Activated CD4-positive, alpha-beta T cell treated with anti-CD3 and anti-CD28 coated beads, Interleukin-2, amount 10 ng/mL, durations not matched to agents 24 days and 14 days (primary cell): Measurements from ENCODE around the gene KDM5B. TPM values are rescaled to one million over a fixed set of nuclear protein-coding genes. Genes with fewer than 3 reads are reported as not detected.

ENCODE experiments used
- DNase-seq: peaks from one replicate; pipeline ENCODE4 v3.0.0; 2022
- H3K27ac Mint-ChIP-seq: one replicate; pipeline ENCODE4 v1.8.0; 2022; ENCODE audit warnings: mild to moderate bottlenecking, mixed read lengths
- H3K27me3 Mint-ChIP-seq: one replicate; pipeline ENCODE4 v1.8.0; 2022; ENCODE audit warnings: mixed read lengths
- H3K36me3 Mint-ChIP-seq: one replicate; pipeline ENCODE4 v1.8.0; 2022; ENCODE audit warnings: low read depth, mild to moderate bottlenecking, mixed read lengths
- H3K4me1 Mint-ChIP-seq: one replicate; pipeline ENCODE4 v1.8.0; 2021; ENCODE audit warnings: mixed read lengths
- H3K4me3 Mint-ChIP-seq: one replicate; pipeline ENCODE4 v1.8.0; 2022; ENCODE audit warnings: mild to moderate bottlenecking, moderate library complexity, mixed read lengths
- H3K9me3 Mint-ChIP-seq: one replicate; pipeline ENCODE4 v1.8.0; 2021; ENCODE audit warnings: mixed read lengths
- intact Hi-C: fragments of 100-400 bp; cut with micrococcal nuclease; formaldehyde crosslinking; loops from one replicate; pipeline ENCODE4 v1.15.1; 2023
- total RNA-seq: library from RNA; stranded (reverse); gene quantifications from 2 replicates; pipeline ENCODE4 v1.2.3, GENCODE V29; 2022

The KDM5B gene
- total RNA-seq, 1 donor from 2014 or later = 92.7 TPM

GRCh38 chr1:202689493-202690342 lies 118.5 kb downstream of the KDM5B start:
- DNase-seq = no peak
- Mint-ChIP-seq H3K9me3 (no peaks in the 10 kb centered on the region), H3K4me3 (no peak overlapping the region), H3K27ac (no peak overlapping the region), H3K4me1 (no peaks in the 10 kb centered on the region), H3K36me3 (no peaks in the 10 kb centered on the region), H3K27me3 (peaks cover 4% of the 10 kb centered on the region)
- intact Hi-C loops = no loop called here

- no peak for DNase-seq
- no peaks in the 10 kb centered on the region for H3K4me1 Mint-ChIP-seq
- no peak overlapping the region for H3K27ac Mint-ChIP-seq
- no peak overlapping the region for H3K4me3 Mint-ChIP-seq
- H3K27me3 Mint-ChIP-seq = peaks cover 8% of the 10 kb centered on the region
- H3K9me3 Mint-ChIP-seq = no peaks in the 10 kb centered on the region
- H3K36me3 Mint-ChIP-seq = no peaks in the 10 kb centered on the region
- intact Hi-C loops = no loop called here
Measured at GRCh38 chr1:202689082-202689481, 119.1 kb downstream of the KDM5B start.

- Mint-ChIP-seq H3K27me3 (peaks cover 8% of the 10 kb centered on the region), H3K4me3 (no peak overlapping the region), H3K9me3 (no peaks in the 10 kb centered on the region), H3K4me1 (no peaks in the 10 kb centered on the region), H3K27ac (no peak overlapping the region), H3K36me3 (no peaks in the 10 kb centered on the region)
- no peak for DNase-seq
- intact Hi-C loops = no loop called here
Measured at GRCh38 chr1:202688401-202688800, 119.8 kb downstream of the KDM5B start.

DNA sequence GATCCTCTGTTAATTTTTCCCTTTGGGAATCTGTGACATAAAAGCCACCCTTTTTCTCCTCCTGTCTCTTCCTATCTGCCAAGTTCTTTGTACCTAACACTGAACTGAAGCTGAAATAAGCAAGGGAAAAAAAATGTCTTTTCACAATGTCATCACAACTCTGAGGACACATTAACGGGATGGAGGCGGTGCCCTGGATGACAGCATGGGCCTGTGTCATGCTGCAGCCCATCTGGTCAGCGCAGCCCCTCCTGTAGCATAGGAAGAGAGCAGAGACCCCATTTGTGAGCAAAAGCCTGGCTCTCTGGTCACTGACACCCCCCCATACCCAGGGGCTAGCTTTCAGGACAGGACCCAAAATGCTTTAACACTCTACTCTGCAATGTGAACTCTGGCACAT lies 120.4 kb downstream of the KDM5B start:
- no peak for DNase-seq
- Mint-ChIP-seq H3K4me3 (no peak overlapping the region), H3K27ac (no peak overlapping the region), H3K27me3 (peaks cover 7% of the 10 kb centered on the region), H3K36me3 (no peaks in the 10 kb centered on the region), H3K9me3 (no peaks in the 10 kb centered on the region), H3K4me1 (no peaks in the 10 kb centered on the region)
- intact Hi-C loops = no loop called here

- Mint-ChIP-seq H3K27me3 (peaks cover 8% of the 10 kb centered on the region), H3K4me3 (no peak overlapping the region), H3K4me1 (no peaks in the 10 kb centered on the region), H3K9me3 (no peaks in the 10 kb centered on the region), H3K27ac (no peak overlapping the region), H3K36me3 (no peaks in the 10 kb centered on the region)
- DNase-seq = no peak
- intact Hi-C loops = no loop called here
Measured at GRCh38 chr1:202687370-202687769, 120.9 kb downstream of the KDM5B start.

DNA sequence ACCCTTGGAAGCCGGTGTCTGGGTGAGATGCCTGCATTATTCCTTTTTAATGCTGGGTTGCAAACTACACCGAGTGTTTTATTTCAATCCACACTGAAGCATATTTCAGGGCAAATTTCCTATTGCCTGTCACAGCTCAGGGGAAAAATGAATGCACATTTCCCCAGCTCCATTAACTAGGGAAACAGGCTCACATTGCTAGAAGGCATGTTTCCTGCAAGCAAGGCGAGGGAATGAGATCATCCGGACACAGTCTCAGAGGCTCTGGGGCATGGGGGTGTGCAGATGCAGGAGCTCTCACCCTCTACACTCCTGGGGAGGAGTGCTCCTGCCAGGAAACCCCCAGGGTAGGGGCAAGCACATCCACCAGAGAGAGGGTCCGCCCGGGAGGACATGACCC lies 122.6 kb downstream of the KDM5B start:
- H3K36me3 Mint-ChIP-seq = no peaks in the 10 kb centered on the region
- H3K27me3 Mint-ChIP-seq = peaks cover 11% of the 10 kb centered on the region

GRCh38 chr1:202684716-202685115 lies 123.5 kb downstream of the KDM5B start:
- H3K36me3 Mint-ChIP-seq = no peaks in the 10 kb centered on the region
- H3K4me1 Mint-ChIP-seq = no peaks in the 10 kb centered on the region
- intact Hi-C loops = no loop called here
- no peak overlapping the region for H3K4me3 Mint-ChIP-seq
- no peak for DNase-seq
- H3K27ac Mint-ChIP-seq = no peak overlapping the region
- no peaks in the 10 kb centered on the region for H3K9me3 Mint-ChIP-seq
- peaks cover 15% of the 10 kb centered on the region for H3K27me3 Mint-ChIP-seq

More for the DNA sequence above, 122.6 kb downstream of the KDM5B start:
- Mint-ChIP-seq H3K27ac (no peak overlapping the region), H3K9me3 (no peaks in the 10 kb centered on the region), H3K4me3 (no peak overlapping the region), H3K4me1 (no peaks in the 10 kb centered on the region)
- DNase-seq = no peak
- intact Hi-C loops = no loop called here

DNA sequence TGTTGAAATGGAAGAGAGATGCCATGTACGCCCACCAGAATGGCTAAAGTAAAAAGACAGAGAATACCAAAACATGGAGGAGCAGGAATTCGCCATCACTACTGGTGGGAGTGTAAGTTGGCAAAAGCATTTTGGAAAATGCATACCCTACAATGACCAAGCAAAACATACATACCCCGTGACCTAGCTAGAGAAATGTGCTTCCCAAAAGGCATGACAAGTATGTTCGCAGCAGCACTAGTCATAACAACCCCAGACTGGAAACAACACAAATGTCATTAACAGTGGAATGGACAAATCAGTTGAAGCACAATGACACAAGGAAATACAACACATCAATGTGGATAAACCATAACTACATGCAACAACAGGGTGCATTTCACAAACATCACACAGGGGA lies 125.2 kb downstream of the KDM5B start:
- intact Hi-C loops = no loop called here
- Mint-ChIP-seq H3K27me3 (peaks cover 27% of the 10 kb centered on the region), H3K4me3 (no peak overlapping the region)

DNA sequence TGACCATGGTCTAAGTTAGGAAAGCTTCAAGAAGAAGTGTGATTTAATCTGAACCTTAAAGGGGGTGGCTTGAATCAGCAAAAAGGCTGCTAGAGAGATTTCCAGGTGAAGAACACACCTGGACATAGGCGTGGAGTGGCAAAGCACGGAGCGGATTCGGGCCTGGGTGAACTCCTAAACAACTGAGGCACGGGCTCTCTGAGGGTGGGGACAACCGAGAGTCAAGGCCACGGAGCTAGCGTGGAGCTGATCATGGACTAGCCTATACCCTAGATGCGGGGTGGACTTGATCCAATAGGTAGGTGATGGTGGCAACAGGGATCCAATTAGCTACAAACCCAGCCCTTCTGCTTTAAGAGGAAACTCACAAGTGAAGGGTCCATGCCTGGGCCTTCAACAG lies 125.7 kb downstream of the KDM5B start:
- intact Hi-C loops = no loop called here
- Mint-ChIP-seq H3K27ac (no peak overlapping the region), H3K36me3 (no peaks in the 10 kb centered on the region), H3K27me3 (peaks cover 27% of the 10 kb centered on the region), H3K4me1 (no peaks in the 10 kb centered on the region), H3K4me3 (no peak overlapping the region), H3K9me3 (peaks cover 9% of the 10 kb centered on the region)
- no peak for DNase-seq

More for the DNA sequence above, 125.2 kb downstream of the KDM5B start:
- Mint-ChIP-seq H3K4me1 (no peaks in the 10 kb centered on the region), H3K9me3 (peaks cover 9% of the 10 kb centered on the region), H3K27ac (no peak overlapping the region), H3K36me3 (no peaks in the 10 kb centered on the region)
- DNase-seq = no peak

DNA sequence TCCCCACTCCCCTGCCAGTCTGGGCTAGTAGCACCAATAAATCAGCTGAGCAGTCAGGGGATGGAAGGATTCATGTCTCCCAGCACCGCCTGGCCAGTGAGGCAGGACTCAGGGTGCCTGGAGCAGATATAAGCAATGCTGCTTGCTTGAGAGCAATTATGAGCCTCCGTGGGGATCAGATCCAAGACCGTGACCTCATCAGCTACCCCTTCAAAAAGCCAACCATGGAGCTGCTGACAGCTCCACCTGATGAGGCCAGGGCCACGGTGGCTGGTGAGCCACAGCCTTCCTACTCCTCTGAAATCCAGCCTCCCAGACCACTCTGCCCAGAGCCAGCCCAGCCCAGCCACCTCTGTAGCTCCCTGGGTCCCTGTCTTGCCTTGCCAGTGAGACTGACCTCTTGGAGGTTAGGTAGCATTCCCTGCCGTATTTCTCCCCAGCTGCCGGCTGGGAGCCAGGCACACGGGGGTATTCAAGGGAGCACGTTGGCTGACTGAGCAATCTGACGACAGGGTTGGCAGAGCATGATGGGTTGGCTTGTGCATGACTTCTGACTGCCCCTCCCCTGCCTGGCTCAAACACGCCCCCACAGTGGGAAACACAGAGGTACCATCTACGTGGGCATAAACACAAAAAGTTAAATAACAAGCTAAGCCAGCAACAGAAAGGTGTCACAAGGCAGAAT lies 126.3 kb downstream of the KDM5B start:
- intact Hi-C loops = no loop called here
- no peak overlapping the region for H3K4me3 Mint-ChIP-seq
- peaks cover 32% of the 10 kb centered on the region for H3K27me3 Mint-ChIP-seq
- H3K36me3 Mint-ChIP-seq = no peaks in the 10 kb centered on the region
- H3K27ac Mint-ChIP-seq = no peak overlapping the region
- DNase-seq = no peak
- no peaks in the 10 kb centered on the region for H3K4me1 Mint-ChIP-seq
- H3K9me3 Mint-ChIP-seq = peaks cover 9% of the 10 kb centered on the region

DNA sequence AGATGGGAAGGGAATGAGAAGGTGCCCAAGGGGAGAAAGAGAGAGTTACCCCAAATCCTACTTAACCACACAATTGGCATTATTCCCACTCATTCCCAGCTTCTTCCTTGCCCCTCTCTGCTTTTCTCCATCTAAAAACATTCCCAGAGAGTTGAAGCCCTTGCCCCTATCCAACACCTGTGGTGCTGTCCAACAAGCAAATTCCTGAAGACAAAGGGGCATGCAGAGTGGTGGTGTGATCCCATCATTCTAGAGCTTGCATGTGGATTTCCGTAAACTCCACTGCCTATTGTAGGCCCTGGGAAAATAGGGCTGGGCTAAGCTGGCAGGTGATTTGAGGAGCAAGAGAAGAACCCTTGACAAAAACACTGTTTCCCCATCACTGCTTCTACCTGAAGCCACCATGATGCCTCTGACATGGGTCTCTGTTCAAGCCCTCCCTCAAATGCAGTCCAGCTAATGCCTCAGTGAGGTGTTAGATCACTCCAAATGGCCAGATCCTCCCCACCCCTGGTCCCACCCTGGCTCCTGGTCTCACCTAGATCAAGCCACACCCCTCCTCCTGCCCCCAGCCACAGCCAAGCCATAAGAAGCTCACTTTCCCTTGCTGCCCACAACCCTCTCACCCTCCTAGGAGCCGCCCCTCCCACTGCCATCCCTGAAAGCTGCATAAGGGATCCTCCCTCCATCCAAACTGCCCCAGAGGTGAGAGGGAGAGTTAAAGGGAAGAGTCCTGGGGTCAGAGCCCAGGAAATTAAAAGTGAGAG lies 127.5 kb downstream of the KDM5B start:
- DNase-seq = no peak
- Mint-ChIP-seq H3K4me3 (no peak overlapping the region), H3K9me3 (peaks cover 9% of the 10 kb centered on the region), H3K27me3 (peaks cover 36% of the 10 kb centered on the region), H3K4me1 (no peaks in the 10 kb centered on the region), H3K27ac (no peak overlapping the region), H3K36me3 (no peaks in the 10 kb centered on the region)
- intact Hi-C loops = no loop called here

DNA sequence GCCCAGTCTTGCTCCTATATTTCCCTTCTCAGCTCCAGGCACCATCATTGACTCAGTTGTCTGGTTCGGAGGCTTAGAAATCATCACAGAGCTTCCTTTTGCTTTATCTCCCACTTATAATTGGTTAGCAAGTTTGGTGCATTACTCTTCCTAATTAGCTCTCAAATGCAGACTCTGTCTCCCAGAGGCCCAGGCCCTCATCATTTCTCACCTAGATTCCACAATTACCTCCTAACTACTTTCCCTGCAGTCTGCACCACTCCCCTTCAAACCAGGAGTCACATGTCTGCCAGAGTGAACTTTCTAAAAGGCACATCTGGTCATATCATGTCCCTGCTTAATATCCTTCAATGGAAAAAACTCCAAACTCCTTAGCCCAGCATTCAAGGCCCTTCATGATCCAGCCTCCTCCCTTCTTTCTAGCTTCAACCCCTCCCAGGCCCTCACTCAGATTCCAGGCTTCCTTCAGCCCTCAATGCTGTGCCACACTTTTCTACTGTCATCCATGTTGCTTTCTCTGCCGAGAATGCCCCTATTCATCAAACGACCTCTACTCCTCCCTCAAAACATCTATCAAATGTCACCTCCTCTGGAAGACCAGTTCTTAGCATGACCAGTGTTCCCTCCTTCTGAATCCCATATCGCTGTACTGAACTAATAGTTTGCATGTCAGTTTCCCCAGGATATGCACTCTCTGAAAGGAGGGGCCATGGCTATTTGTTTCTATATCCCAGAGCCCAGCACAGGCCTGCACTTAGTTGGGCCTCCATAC lies 128.6 kb downstream of the KDM5B start:
- Mint-ChIP-seq H3K27me3 (peaks cover 41% of the 10 kb centered on the region), H3K9me3 (peaks cover 9% of the 10 kb centered on the region), H3K36me3 (no peaks in the 10 kb centered on the region)

DNA sequence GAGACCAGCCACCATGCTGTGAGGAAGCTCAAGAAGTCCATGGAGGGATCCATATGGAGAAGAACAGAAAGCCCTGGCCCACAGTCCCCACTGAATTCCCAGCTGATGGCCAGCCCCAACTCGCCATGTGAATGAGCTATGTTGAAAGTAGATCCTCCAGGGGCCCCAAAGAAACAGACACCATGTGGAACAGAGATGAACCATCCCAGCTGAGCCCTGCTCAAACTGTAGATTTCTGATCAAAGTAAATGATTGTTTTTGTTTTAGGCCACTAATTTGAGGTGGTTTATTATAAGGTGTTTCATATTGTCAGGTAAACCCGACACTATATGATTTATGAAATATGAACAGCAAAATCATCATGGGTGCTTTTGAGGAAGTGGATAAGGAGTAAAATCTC lies 130.8 kb downstream of the KDM5B start:
- H3K27ac Mint-ChIP-seq = no peak overlapping the region
- H3K4me3 Mint-ChIP-seq = no peak overlapping the region
- H3K9me3 Mint-ChIP-seq = peaks cover 9% of the 10 kb centered on the region
- no peaks in the 10 kb centered on the region for H3K36me3 Mint-ChIP-seq
- H3K27me3 Mint-ChIP-seq = peaks cover 45% of the 10 kb centered on the region
- H3K4me1 Mint-ChIP-seq = no peaks in the 10 kb centered on the region
- intact Hi-C loops = no loop called here
- no peak for DNase-seq

More for the DNA sequence above, 128.6 kb downstream of the KDM5B start:
- no peak overlapping the region for H3K4me3 Mint-ChIP-seq
- no peak for DNase-seq
- no peak overlapping the region for H3K27ac Mint-ChIP-seq
- intact Hi-C loops = no loop called here
- H3K4me1 Mint-ChIP-seq = no peaks in the 10 kb centered on the region
